ENCODE results near the gene PREPL.

Gene PREPL

GRCh38 chr2:44342854-44343253 is 18.4 kb downstream of the PREPL start:
- Histone ChIP-seq H3K27me3 (ENCODE audit: control insufficient read depth, insufficient read depth, low read length) (no peaks in the 10 kb centered on the region), H3K9ac (ENCODE audit: low read depth, low read length) (no peak overlapping the region), H3K36me3 (ENCODE audit: insufficient read depth, low read length) (peaks cover 44% of the 10 kb centered on the region), H3K4me1 (ENCODE audit: control insufficient read depth, insufficient read depth, low read length) (peaks cover 3% of the 10 kb centered on the region), H3K4me2 (ENCODE audit: low read length) (no peak overlapping the region), H3K9me3 (replicated peaks; ENCODE audit: low read length) (no peaks in the 10 kb centered on the region), H3K4me3 (ENCODE audit: low read length) (no peak overlapping the region)

GRCh38 chr2:44335806-44336538 is 25.3 kb downstream of the PREPL start:
- Histone ChIP-seq H3K4me3 (ENCODE audit: low read length) (no peak overlapping the region), H3K9ac (ENCODE audit: low read depth, low read length) (no peak overlapping the region), H3K27me3 (ENCODE audit: control insufficient read depth, insufficient read depth, low read length) (no peaks in the 10 kb centered on the region), H3K4me1 (ENCODE audit: control insufficient read depth, insufficient read depth, low read length) (no peaks in the 10 kb centered on the region), H3K4me2 (ENCODE audit: low read length) (no peak overlapping the region), H3K9me3 (replicated peaks; ENCODE audit: low read length) (no peaks in the 10 kb centered on the region), H3K36me3 (ENCODE audit: insufficient read depth, low read length) (peaks cover 36% of the 10 kb centered on the region)

GRCh38 chr2:44333994-44334393 is 27.3 kb downstream of the PREPL start:
- Histone ChIP-seq H3K9ac (ENCODE audit: low read depth, low read length) (no peak overlapping the region), H3K4me1 (ENCODE audit: control insufficient read depth, insufficient read depth, low read length) (no peaks in the 10 kb centered on the region), H3K9me3 (replicated peaks; ENCODE audit: low read length) (no peaks in the 10 kb centered on the region), H3K27me3 (ENCODE audit: control insufficient read depth, insufficient read depth, low read length) (no peaks in the 10 kb centered on the region), H3K36me3 (ENCODE audit: insufficient read depth, low read length) (peaks cover 33% of the 10 kb centered on the region), H3K4me3 (ENCODE audit: low read length) (no peak overlapping the region), H3K4me2 (ENCODE audit: low read length) (no peak overlapping the region)

GRCh38 chr2:44330801-44331200 is 30.5 kb downstream of the PREPL start:
- no peaks in the 10 kb centered on the region for H3K9me3 ChIP-seq (replicated peaks; ENCODE audit: low read length)

GRCh38 chr2:44329343-44329742 is 32.0 kb downstream of the PREPL start:
- Histone ChIP-seq H3K4me3 (ENCODE audit: low read length) (no peak overlapping the region), H3K27me3 (ENCODE audit: control insufficient read depth, insufficient read depth, low read length) (no peaks in the 10 kb centered on the region), H3K36me3 (ENCODE audit: insufficient read depth, low read length) (peaks cover 18% of the 10 kb centered on the region), H3K9me3 (replicated peaks; ENCODE audit: low read length) (no peaks in the 10 kb centered on the region), H3K4me1 (ENCODE audit: control insufficient read depth, insufficient read depth, low read length) (peaks cover 7% of the 10 kb centered on the region), H3K4me2 (ENCODE audit: low read length) (no peak overlapping the region), H3K9ac (ENCODE audit: low read depth, low read length) (no peak overlapping the region)

More at GRCh38 chr2:44330801-44331200, 30.5 kb downstream of the PREPL start:
- no peaks in the 10 kb centered on the region for H3K27me3 ChIP-seq (ENCODE audit: control insufficient read depth, insufficient read depth, low read length)
- no peak overlapping the region for H3K4me3 ChIP-seq (ENCODE audit: low read length)
- peaks cover 18% of the 10 kb centered on the region for H3K36me3 ChIP-seq (ENCODE audit: insufficient read depth, low read length)
- H3K4me1 ChIP-seq (ENCODE audit: control insufficient read depth, insufficient read depth, low read length) = no peaks in the 10 kb centered on the region
- no peak overlapping the region for H3K4me2 ChIP-seq (ENCODE audit: low read length)
- no peak overlapping the region for H3K9ac ChIP-seq (ENCODE audit: low read depth, low read length)

- H3K4me3 ChIP-seq (ENCODE audit: low read length) = no peak overlapping the region
- H3K9ac ChIP-seq (ENCODE audit: low read depth, low read length) = no peak overlapping the region
- no peak overlapping the region for H3K4me2 ChIP-seq (ENCODE audit: low read length)
- H3K9me3 ChIP-seq (replicated peaks; ENCODE audit: low read length) = no peaks in the 10 kb centered on the region
- H3K27me3 ChIP-seq (ENCODE audit: control insufficient read depth, insufficient read depth, low read length) = no peaks in the 10 kb centered on the region
- peaks cover 7% of the 10 kb centered on the region for H3K4me1 ChIP-seq (ENCODE audit: control insufficient read depth, insufficient read depth, low read length)
- H3K36me3 ChIP-seq (ENCODE audit: insufficient read depth, low read length) = peaks cover 18% of the 10 kb centered on the region
Measured at GRCh38 chr2:44328750-44329149, 32.5 kb downstream of the PREPL start.

GRCh38 chr2:44326548-44327264 is 34.6 kb downstream of the PREPL start:
- no peak overlapping the region for H3K4me3 ChIP-seq (ENCODE audit: low read length)
- H3K9me3 ChIP-seq (replicated peaks; ENCODE audit: low read length) = no peaks in the 10 kb centered on the region
- H3K4me2 ChIP-seq (ENCODE audit: low read length) = no peak overlapping the region
- no peaks in the 10 kb centered on the region for H3K27me3 ChIP-seq (ENCODE audit: control insufficient read depth, insufficient read depth, low read length)
- H3K4me1 ChIP-seq (ENCODE audit: control insufficient read depth, insufficient read depth, low read length) = peaks cover 7% of the 10 kb centered on the region
- H3K9ac ChIP-seq (ENCODE audit: low read depth, low read length) = no peak overlapping the region
- H3K36me3 ChIP-seq (ENCODE audit: insufficient read depth, low read length) = peaks cover 35% of the 10 kb centered on the region

GRCh38 chr2:44325897-44326296 is 35.4 kb downstream of the PREPL start:
- H3K4me2 ChIP-seq (ENCODE audit: low read length) = no peak overlapping the region
- no peak overlapping the region for H3K9ac ChIP-seq (ENCODE audit: low read depth, low read length)
- H3K4me1 ChIP-seq (ENCODE audit: control insufficient read depth, insufficient read depth, low read length) = peaks cover 7% of the 10 kb centered on the region
- no peaks in the 10 kb centered on the region for H3K9me3 ChIP-seq (replicated peaks; ENCODE audit: low read length)
- H3K4me3 ChIP-seq (ENCODE audit: low read length) = no peak overlapping the region
- peaks cover 43% of the 10 kb centered on the region for H3K36me3 ChIP-seq (ENCODE audit: insufficient read depth, low read length)
- H3K27me3 ChIP-seq (ENCODE audit: control insufficient read depth, insufficient read depth, low read length) = no peaks in the 10 kb centered on the region

- peaks cover 51% of the 10 kb centered on the region for H3K36me3 ChIP-seq (ENCODE audit: insufficient read depth, low read length)
- H3K4me1 ChIP-seq (ENCODE audit: control insufficient read depth, insufficient read depth, low read length) = peaks cover 7% of the 10 kb centered on the region
- no peak overlapping the region for H3K4me2 ChIP-seq (ENCODE audit: low read length)
- H3K9ac ChIP-seq (ENCODE audit: low read depth, low read length) = no peak overlapping the region
- no peak overlapping the region for H3K4me3 ChIP-seq (ENCODE audit: low read length)
- H3K9me3 ChIP-seq (replicated peaks; ENCODE audit: low read length) = no peaks in the 10 kb centered on the region
- no peaks in the 10 kb centered on the region for H3K27me3 ChIP-seq (ENCODE audit: control insufficient read depth, insufficient read depth, low read length)
Measured at GRCh38 chr2:44324971-44325426, 36.3 kb downstream of the PREPL start.

- peaks cover 7% of the 10 kb centered on the region for H3K4me1 ChIP-seq (ENCODE audit: control insufficient read depth, insufficient read depth, low read length)
- peaks cover 57% of the 10 kb centered on the region for H3K36me3 ChIP-seq (ENCODE audit: insufficient read depth, low read length)
- no peak overlapping the region for H3K9ac ChIP-seq (ENCODE audit: low read depth, low read length)
- H3K9me3 ChIP-seq (replicated peaks; ENCODE audit: low read length) = no peaks in the 10 kb centered on the region
- no peaks in the 10 kb centered on the region for H3K27me3 ChIP-seq (ENCODE audit: control insufficient read depth, insufficient read depth, low read length)
- H3K4me3 ChIP-seq (ENCODE audit: low read length) = no peak overlapping the region
- no peak overlapping the region for H3K4me2 ChIP-seq (ENCODE audit: low read length)
Measured at GRCh38 chr2:44321360-44321759, 39.9 kb downstream of the PREPL start.

- Histone ChIP-seq H3K9ac (ENCODE audit: low read depth, low read length) (no peak overlapping the region), H3K9me3 (replicated peaks; ENCODE audit: low read length) (no peaks in the 10 kb centered on the region), H3K27me3 (ENCODE audit: control insufficient read depth, insufficient read depth, low read length) (no peaks in the 10 kb centered on the region), H3K4me3 (ENCODE audit: low read length) (no peak overlapping the region), H3K36me3 (ENCODE audit: insufficient read depth, low read length) (peaks cover 56% of the 10 kb centered on the region), H3K4me2 (ENCODE audit: low read length) (no peak overlapping the region), H3K4me1 (ENCODE audit: control insufficient read depth, insufficient read depth, low read length) (peaks cover 7% of the 10 kb centered on the region)
Measured at GRCh38 chr2:44320832-44321231, 40.5 kb downstream of the PREPL start.
